NCI-H1436 treated with DMSO at 0.1 percent for 48 hours (cell line): ENCODE data around the gene MRC2.

Source experiments
- DNase-seq: peaks from one replicate; lab custom pipeline; 2025; lab: John Stamatoyannopoulos, UW

MRC2 gene

DNA sequence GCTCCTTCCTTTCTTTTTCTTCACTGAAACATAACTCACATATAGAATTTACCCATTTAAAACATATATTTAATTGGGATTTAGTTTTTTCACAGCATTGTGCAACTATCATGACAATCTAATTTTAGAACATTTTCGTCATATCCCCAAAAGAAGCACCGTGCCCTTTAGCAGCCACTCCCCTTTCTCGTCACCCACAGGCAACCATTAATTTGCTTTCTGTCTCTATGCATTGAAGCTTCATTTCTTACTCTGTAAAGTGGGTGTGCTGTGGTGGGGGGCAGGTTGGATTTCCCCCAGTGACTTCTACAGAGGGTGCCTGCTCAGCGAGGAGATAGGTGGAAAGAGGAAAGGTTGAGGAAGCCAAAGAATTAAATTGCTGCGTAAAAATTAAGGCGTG lies 35.8 kb downstream of the MRC2 start:
- no peak for DNase-seq

GRCh38 chr17:62664336-62665120 lies 37.1 kb downstream of the MRC2 start:
- DNase-seq = no peak

GRCh38 chr17:62665599-62665998 lies 38.1 kb downstream of the MRC2 start:
- DNase-seq = no peak

DNA sequence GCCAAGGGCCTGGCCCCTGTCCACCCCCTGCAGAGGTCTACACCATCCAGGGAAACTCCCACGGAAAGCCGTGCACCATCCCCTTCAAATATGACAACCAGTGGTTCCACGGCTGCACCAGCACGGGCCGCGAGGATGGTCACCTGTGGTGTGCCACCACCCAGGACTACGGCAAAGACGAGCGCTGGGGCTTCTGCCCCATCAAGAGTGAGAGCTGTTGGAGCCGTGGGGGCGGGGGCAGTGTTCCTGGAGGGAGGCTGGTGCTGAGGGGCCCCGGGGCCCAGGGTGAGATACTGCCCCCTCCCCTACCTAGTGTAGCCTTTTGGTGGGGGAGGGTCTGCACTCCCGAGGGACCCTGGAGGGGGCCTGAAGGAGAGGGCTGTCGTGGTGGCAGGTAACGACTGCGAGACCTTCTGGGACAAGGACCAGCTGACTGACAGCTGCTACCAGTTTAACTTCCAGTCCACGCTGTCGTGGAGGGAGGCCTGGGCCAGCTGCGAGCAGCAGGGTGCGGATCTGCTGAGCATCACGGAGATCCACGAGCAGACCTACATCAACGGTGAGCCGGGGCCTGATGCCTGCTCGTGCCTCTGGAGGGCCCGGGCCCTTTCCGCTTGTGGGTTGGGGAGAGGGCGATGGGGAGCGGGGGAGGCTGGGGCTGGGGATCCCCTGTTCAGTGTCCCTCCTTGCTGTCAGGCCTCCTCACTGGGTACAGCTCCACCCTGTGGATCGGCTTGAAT lies 38.8 kb downstream of the MRC2 start:
- DNase-seq = no peak

DNA sequence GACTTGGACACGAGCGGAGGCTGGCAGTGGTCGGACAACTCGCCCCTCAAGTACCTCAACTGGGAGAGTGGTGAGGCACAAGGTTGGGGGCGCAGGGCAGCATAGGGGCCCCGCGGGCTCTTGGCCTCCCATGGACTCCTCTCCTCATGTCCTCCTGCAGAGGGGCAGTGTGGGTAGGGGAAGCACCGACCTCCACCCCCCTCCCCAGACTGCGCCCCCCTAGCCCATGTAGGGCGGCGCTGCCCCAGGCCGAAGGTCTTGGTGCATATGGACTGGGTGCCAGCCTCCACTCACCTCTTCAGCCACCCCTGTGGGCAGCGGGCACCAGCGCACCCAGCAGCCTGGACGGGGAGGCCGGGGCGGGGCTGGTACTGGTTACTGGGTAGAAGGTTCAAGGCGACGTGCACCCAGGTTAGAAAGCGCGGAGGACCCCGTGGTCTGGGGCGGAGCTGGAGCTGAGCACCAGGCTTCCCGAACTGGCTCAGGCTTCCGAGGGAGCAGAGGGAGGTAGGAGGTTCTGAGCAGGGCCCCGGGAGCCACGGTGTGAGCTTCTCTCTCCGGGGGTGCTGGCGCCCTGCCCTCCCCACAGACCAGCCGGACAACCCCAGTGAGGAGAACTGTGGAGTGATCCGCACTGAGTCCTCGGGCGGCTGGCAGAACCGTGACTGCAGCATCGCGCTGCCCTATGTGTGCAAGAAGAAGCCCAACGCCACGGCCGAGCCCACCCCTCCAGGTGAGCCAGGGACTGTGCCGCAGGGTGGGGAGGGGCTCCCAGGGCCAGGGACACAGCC lies 39.5 kb downstream of the MRC2 start:
- no peak for DNase-seq

DNA sequence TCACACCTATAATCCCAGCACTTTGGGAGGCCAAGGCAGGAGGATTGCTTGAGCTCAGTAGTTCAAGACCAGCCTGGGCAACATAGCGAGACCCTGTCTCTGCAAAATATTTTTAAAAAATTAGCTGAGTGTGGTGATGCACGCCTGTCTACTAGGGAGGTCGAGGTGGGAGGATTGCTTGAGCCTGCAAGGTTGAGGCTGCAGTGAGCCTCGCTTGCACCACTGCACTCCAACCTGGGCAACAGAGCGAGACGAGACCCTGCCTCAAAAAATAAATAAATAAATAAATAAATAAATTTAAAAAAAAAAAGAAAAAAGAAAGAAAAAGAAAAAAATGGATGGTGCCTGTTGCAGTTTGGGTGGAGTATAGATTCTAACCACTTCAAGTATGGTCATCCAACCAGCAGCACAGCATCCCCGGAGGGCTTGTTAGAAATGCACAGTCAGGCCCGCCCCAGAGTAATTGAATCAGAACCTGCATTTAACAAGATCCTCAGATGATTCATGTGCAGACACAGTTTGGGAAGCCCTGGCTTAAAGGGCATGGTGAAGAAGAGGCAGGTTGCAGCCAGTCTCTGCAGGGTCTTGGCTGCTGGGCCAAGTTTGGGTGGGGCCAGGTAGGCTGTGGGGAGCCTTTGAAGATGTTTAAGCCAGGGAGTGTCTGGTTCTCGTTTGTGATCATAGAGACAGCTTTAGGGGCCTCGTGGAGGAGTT lies 40.8 kb downstream of the MRC2 start:
- DNase-seq = no peak

- no peak for DNase-seq
These were observed 42.8 kb downstream of the MRC2 start for GRCh38 chr17:62670202-62670821.

GRCh38 chr17:62671553-62671952 lies 44.1 kb downstream of the MRC2 start:
- DNase-seq = no peak

GRCh38 chr17:62672957-62673356 lies 45.5 kb downstream of the MRC2 start:
- no peak for DNase-seq

DNA sequence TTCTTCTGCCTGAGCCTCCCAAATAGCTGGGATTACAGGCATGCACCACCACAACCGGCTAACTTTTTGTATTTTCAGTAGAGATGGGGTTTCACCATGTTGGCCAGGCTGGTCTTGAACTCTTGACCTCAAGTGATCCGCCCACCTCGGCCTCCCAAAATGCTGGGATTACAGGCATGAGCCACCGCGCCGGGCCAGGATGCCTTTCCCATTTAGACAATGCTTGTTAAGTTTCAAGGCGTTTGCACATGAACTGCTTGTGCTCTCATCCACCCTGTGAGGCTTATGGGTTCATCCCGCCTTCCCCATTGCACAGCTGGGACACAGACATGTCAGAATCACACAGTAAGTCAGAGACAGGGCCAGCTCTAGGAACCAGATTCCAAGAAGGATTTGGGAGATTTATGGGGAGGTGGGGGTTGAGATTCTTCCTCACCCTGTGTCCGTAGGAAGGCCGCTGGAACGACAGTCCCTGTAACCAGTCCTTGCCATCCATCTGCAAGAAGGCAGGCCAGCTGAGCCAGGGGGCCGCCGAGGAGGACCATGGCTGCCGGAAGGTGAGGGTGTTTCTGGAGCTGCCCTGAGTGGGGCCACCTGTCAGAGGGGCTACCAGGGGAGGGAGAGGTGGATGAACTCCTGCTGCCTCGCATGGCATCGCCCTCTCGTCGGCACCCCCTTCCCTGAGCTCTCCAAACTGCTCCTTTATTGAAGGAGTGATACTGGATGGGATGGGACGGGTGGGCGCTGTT lies 46.3 kb downstream of the MRC2 start:
- DNase-seq = no peak

DNA sequence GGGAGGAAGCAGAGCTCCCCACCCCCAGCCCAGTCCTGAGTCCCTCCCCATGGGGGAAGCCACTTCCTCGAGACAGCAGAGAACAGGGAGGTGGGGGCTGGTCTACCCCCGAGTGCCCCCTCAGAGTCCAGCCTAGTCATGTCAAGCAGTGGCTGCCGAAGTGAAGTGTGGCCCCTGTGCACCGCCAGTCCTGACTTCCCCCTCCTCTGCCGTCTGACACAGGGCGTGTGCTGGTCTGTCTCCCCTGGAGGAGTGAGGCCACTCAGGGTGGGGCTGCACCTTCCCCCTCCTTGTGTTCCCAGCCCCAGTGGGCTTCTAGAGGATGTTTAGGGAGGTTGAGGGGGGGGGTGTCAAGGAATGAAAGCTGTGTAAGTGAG lies 46.9 kb downstream of the MRC2 start:
- no peak for DNase-seq

DNA sequence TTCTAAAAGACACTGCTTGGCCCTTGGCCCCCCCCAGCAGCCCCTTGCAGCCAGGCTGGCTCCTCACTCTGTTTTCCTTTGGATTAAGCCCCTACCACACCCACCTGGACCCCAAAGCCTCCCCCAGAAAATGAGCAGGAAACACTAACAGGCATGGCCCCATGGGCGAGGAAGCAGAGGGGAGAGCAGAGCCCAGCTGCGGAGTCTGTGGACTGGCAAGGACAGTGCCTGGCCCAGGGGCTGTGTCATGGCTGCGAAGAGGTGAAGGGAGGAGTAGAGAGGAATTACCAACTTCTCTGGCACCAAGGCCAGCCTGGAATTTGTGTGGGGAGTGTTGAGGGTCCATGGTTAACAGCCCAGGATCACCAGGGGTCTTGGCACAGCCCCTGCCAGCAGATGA lies 47.4 kb downstream of the MRC2 start:
- no peak for DNase-seq

- DNase-seq = no peak
These were observed 47.8 kb downstream of the MRC2 start for GRCh38 chr17:62675260-62675659.

- no peak for DNase-seq
These were observed 48.2 kb downstream of the MRC2 start for GRCh38 chr17:62675701-62676100.

DNA sequence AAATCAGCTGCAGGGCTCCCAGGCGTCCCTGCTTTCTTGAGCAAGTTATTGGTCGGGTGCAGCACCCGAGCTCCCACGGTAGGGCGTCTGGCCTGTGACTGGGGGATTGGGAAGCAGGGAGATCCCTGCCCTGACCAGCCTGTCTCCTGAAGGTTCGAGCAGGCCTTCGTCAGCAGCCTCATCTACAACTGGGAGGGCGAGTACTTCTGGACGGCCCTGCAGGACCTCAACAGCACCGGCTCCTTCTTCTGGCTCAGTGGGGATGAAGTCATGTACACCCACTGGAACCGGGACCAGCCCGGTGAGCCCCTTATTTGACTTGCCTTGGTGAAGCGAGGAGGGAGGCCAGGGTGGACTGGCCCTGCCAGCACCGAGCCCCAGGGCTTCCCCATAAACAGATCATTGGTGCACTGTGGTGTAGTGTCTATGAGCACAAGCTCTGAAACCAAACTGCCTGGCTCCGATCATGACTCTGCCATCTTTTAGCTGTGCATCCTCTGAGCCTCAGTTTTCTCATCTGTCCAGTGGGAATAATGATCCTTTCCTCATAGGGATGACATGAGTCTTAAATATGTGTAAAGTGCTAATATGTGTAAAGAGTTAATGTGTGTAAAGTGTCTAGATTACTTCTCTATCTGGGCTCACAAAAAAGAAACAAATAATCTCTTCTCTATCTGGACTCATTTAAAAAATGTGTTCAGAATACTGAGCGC lies 48.9 kb downstream of the MRC2 start:
- DNase-seq = no peak

DNA sequence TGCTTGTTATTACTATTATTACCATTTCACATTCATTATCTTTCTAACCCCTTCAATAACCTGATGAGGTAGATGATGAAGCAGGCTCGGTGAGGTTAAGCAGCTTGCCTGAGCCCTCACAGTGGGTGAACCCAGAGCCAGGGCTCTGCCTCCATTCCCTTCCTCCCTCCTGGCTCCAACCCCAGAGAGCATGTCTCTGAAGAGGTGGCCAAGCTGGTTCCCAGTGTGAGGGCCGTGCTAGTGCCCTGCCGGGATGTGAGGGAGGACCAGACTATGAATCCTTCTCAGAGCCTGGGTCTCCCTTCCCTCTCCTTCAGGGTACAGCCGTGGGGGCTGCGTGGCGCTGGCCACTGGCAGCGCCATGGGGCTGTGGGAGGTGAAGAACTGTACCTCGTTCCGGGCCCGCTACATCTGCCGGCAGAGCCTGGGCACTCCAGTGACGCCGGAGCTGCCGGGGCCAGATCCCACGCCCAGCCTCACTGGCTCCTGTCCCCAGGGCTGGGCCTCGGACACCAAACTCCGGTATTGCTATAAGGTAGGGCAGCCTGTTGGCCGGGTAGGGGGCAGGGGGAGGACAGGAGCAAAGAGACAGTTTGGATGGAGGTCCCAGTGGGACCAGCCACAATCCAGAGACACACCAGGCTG lies 49.6 kb downstream of the MRC2 start:
- DNase-seq = no peak

- no peak for DNase-seq
These were observed 50.9 kb downstream of the MRC2 start for GRCh38 chr17:62678214-62678919.

GRCh38 chr17:62679866-62680377 lies 52.5 kb downstream of the MRC2 start:
- DNase-seq = no peak

DNA sequence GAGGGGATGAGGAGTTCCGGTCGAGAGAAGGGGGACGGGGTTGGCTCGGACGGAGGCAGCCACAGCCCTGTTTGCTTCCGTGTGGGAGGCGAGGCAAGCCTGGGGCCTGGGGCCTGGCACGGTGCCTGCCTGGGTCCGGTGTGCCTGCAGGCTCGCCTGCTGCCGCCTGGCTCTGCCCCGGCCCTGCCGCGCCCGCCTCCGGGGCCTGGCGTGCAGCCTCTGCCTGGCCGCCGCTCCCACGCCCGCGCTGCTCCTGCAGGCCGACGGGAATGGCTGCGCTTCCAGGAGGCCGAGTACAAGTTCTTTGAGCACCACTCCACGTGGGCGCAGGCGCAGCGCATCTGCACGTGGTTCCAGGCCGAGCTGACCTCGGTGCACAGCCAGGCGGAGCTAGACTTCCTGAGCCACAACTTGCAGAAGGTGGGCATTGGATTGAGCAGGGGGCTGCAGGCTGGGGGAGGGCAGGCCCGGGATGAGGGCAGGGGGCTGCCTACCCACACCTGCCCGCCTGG lies 53.1 kb downstream of the MRC2 start:
- no peak for DNase-seq
